Measurements from ENCODE around the gene MBOAT2. TPM values are rescaled to one million over a fixed set of nuclear protein-coding genes. Genes with fewer than 3 reads are reported as not detected.

The MBOAT2 gene
- total RNA-seq, 2 donors from 2014 or later = 14.4 to 16.8 TPM

DNA sequence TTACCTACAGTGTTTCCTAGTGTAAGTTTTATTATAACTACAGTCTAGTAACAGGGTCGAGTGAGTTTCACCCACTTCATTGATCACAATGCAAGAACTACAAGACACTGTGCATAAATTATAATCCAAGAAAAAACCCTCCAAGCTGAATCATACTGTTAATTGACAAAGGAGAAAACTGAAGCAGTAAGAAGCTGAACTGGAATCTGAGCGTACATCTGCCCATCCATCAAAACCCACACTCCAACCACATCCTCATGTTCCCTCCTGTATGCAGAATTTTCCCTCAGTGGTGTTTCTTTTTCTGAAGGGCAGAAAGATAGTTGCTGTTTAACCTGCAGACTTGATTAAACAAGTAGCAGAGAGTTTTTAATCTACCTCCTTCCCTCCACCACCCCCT lies 116.6 kb downstream of the MBOAT2 start:
- TF ChIP-seq, protein P1, sequence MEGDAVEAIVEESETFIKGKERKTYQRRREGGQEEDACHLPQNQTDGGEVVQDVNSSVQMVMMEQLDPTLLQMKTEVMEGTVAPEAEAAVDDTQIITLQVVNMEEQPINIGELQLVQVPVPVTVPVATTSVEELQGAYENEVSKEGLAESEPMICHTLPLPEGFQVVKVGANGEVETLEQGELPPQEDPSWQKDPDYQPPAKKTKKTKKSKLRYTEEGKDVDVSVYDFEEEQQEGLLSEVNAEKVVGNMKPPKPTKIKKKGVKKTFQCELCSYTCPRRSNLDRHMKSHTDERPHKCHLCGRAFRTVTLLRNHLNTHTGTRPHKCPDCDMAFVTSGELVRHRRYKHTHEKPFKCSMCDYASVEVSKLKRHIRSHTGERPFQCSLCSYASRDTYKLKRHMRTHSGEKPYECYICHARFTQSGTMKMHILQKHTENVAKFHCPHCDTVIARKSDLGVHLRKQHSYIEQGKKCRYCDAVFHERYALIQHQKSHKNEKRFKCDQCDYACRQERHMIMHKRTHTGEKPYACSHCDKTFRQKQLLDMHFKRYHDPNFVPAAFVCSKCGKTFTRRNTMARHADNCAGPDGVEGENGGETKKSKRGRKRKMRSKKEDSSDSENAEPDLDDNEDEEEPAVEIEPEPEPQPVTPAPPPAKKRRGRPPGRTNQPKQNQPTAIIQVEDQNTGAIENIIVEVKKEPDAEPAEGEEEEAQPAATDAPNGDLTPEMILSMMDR (IDR thresholded peaks at IDR 0.05) = no peak
- Histone ChIP-seq H3K27me3 (replicated peaks; ENCODE audit: insufficient read depth) (no peaks in the 10 kb centered on the region), H3K27ac (no peak overlapping the region), H3K36me3 (no peaks in the 10 kb centered on the region), H3K4me1 (ENCODE audit: control insufficient read depth in 1 of 2, low read depth in 2 of 2) (no peaks in the 10 kb centered on the region), H3K4me3 (no peak overlapping the region), H3K9me3 (no peaks in the 10 kb centered on the region)
- DNase-seq (ENCODE audit: low spot score) (no peak), ATAC-seq (ENCODE audit: insufficient number of reproducible peaks, low FRiP score, low read depth) (no peak)

DNA sequence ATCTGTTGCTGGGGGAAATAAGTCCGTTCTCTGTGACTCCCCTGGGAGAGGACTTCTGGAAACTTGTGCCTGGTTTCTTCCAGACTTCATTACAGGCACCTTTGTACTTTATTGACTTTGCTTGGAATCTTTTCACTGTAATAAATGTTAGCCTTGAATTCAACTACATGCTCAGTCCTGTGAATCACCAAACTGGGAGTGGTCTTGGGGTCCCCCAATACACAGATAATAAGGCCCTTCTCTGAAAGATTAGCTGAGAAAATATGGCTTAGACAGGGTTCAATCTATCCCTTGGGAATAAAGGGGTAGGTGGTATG lies 117.3 kb downstream of the MBOAT2 start:
- no peaks in the 10 kb centered on the region for H3K4me1 ChIP-seq (ENCODE audit: control insufficient read depth in 1 of 2, low read depth in 2 of 2)
- no peaks in the 10 kb centered on the region for H3K9me3 ChIP-seq
- no peaks in the 10 kb centered on the region for H3K36me3 ChIP-seq
- no peak overlapping the region for H3K27ac ChIP-seq
- ATAC-seq (ENCODE audit: insufficient number of reproducible peaks, low FRiP score, low read depth) (no peak), DNase-seq (ENCODE audit: low spot score) (no peak)
- H3K27me3 ChIP-seq (replicated peaks; ENCODE audit: insufficient read depth) = no peaks in the 10 kb centered on the region
- no peak overlapping the region for H3K4me3 ChIP-seq
- TF ChIP-seq, protein P1 (IDR thresholded peaks at IDR 0.05) = no peak

DNA sequence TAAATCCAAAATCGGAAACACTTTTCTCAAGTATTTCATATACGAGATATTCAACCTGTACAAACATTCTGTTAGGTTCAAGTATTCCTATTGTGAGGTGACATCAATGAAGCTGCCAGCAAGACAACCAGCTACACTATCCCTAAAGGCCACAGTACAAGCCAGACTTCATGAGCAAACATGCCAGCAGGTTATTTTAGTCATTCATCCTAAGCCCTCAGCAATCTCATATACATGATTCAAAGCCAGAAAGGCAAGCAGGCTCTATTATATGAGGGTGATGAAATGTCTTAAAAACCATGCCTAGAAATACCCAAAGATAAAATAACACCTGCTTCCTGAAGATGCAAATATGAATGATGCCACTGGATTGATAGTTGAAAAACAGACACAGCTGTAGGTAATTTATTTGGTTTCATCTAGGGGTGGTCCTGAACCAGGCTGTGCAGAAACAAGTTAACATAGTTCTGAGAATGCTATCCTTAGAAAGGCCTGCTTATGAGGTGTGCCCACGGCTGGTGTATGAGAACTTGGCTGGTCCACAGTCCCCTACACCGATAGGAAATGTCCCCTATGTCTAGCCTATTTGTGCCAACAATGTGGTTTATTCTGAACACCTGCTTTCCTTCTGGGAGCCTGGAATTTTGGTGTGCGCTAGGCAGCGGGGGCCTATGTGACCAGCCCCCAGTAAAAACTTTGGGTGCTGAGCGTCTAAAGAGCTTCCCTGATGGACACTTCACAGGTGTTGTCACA lies 117.9 kb downstream of the MBOAT2 start:
- Histone ChIP-seq H3K27me3 (replicated peaks; ENCODE audit: insufficient read depth) (no peaks in the 10 kb centered on the region), H3K4me3 (no peak overlapping the region), H3K9me3 (no peaks in the 10 kb centered on the region), H3K36me3 (peaks cover 2% of the 10 kb centered on the region), H3K27ac (no peak overlapping the region), H3K4me1 (ENCODE audit: control insufficient read depth in 1 of 2, low read depth in 2 of 2) (no peaks in the 10 kb centered on the region)
- TF ChIP-seq, protein P1 (IDR thresholded peaks at IDR 0.05) = no peak
- DNase-seq (ENCODE audit: low spot score) (no peak), ATAC-seq (ENCODE audit: insufficient number of reproducible peaks, low FRiP score, low read depth) (no peak)

DNA sequence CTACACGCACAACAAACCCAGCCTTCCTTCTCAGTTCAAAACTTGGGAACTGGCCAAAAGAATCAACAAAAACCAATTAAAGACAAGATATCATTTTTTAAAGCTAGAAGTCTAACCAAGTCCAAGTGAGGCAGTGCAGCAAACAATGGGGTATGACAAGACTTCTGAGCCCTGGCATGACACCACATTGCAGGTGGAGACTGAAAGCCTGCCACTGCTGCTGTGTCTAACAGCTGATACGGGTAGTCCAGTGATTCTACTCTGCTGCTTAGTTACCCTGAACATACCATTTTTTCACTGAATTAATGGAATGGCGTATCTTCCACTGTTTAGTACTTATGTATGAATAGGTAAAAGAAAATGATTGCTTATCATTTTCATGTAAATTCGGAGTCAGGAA lies 118.7 kb downstream of the MBOAT2 start:
- TF ChIP-seq, protein P1 (IDR thresholded peaks at IDR 0.05) = no peak

DNA sequence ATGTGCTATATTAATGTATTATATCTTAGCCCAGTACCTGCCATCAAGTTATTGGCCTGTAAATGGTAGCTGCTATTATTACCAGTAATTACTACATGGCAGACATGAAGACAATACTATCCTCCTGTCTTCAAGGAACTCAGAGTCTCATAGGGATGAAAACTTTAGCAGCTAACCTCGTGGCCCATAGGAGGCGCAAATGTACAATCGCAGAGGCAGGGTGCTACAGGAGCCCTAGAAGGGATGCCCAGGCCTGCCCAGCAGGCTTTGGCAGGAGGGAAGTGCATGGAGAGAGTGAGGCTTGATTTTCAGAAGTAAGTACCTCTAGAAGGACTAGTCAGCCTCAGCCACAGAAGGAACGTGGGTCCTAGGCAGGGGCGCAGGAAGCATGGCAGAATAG lies 121.4 kb downstream of the MBOAT2 start:
- Histone ChIP-seq H3K4me3 (no peak overlapping the region), H3K27ac (no peak overlapping the region), H3K36me3 (peaks cover 3% of the 10 kb centered on the region), H3K9me3 (no peaks in the 10 kb centered on the region), H3K27me3 (replicated peaks; ENCODE audit: insufficient read depth) (no peaks in the 10 kb centered on the region), H3K4me1 (ENCODE audit: control insufficient read depth in 1 of 2, low read depth in 2 of 2) (no peaks in the 10 kb centered on the region)
- TF ChIP-seq, protein P1 (IDR thresholded peaks at IDR 0.05) = no peak
- DNase-seq (ENCODE audit: low spot score) (no peak), ATAC-seq (ENCODE audit: insufficient number of reproducible peaks, low FRiP score, low read depth) (no peak)

More for the DNA sequence above, 118.7 kb downstream of the MBOAT2 start:
- Histone ChIP-seq H3K36me3 (peaks cover 3% of the 10 kb centered on the region), H3K4me1 (ENCODE audit: control insufficient read depth in 1 of 2, low read depth in 2 of 2) (no peaks in the 10 kb centered on the region), H3K4me3 (no peak overlapping the region), H3K27me3 (replicated peaks; ENCODE audit: insufficient read depth) (no peaks in the 10 kb centered on the region), H3K9me3 (no peaks in the 10 kb centered on the region), H3K27ac (no peak overlapping the region)
- ATAC-seq (ENCODE audit: insufficient number of reproducible peaks, low FRiP score, low read depth) (no peak), DNase-seq (ENCODE audit: low spot score) (no peak)
